GM19438 (cell line): ENCODE measurements around the gene TRPM7.
"Not testable (repeated sequence)": the region's sequence is repeated elsewhere in the genome, so short reads cannot be mapped to it uniquely, and the experiment has no call there.

Experiments
- ATAC-seq: cut with Tn5 transposase; IDR thresholded peaks from one replicate; pipeline ENCODE4 v1.9.1; 2021; ENCODE audit warnings: low read depth; ENCODE audit not compliant: unreplicated experiment

Gene TRPM7, protein sequence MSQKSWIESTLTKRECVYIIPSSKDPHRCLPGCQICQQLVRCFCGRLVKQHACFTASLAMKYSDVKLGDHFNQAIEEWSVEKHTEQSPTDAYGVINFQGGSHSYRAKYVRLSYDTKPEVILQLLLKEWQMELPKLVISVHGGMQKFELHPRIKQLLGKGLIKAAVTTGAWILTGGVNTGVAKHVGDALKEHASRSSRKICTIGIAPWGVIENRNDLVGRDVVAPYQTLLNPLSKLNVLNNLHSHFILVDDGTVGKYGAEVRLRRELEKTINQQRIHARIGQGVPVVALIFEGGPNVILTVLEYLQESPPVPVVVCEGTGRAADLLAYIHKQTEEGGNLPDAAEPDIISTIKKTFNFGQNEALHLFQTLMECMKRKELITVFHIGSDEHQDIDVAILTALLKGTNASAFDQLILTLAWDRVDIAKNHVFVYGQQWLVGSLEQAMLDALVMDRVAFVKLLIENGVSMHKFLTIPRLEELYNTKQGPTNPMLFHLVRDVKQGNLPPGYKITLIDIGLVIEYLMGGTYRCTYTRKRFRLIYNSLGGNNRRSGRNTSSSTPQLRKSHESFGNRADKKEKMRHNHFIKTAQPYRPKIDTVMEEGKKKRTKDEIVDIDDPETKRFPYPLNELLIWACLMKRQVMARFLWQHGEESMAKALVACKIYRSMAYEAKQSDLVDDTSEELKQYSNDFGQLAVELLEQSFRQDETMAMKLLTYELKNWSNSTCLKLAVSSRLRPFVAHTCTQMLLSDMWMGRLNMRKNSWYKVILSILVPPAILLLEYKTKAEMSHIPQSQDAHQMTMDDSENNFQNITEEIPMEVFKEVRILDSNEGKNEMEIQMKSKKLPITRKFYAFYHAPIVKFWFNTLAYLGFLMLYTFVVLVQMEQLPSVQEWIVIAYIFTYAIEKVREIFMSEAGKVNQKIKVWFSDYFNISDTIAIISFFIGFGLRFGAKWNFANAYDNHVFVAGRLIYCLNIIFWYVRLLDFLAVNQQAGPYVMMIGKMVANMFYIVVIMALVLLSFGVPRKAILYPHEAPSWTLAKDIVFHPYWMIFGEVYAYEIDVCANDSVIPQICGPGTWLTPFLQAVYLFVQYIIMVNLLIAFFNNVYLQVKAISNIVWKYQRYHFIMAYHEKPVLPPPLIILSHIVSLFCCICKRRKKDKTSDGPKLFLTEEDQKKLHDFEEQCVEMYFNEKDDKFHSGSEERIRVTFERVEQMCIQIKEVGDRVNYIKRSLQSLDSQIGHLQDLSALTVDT (N-terminal part only)

DNA sequence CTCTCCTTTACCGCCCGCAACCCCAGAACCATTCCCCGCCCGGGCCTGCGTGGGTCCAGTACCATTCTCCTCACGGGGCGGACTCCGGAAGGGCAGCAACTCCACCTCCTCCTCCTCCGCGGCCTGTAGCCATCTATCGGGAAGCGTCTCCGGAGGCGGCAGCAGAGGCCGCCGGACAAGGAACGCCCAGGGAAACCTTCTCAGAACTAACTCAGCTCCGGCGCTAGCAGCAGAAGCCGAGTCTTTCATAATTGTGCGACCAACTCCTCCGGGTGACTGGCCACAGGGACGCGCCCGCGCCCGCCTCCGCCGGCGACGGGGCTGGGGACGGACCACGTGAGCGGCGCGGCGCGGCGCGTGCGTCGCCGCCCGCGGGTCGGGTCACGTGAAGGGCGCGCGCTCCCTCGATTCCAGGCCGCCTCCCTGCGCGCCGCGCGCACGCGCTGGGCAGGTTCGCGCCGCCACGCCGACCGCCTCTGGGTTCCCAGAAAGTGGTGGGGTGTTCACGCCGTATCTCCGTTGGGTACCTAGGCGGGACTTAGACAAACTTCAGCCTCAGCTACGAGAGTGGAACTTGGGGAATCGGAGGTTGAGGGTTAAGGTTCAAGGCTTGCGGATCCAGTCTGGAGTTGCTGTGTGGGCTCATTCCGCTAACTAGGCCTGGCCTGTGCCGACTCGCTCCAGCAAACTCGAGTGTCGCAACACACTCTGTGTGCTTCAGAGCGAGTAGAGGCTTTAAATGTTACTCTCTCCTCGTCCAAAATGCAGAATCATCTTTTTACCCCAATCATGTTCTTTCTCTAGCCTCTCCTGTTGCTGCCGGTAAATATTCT, at the start of gene TRPM7:
TSS of gene TRPM7 (minus strand) at position 329 of the 833 bp plus-strand sequence. CDS start at position 65, 264 bp downstream.
- peak; percentile 73 for ATAC-seq

DNA sequence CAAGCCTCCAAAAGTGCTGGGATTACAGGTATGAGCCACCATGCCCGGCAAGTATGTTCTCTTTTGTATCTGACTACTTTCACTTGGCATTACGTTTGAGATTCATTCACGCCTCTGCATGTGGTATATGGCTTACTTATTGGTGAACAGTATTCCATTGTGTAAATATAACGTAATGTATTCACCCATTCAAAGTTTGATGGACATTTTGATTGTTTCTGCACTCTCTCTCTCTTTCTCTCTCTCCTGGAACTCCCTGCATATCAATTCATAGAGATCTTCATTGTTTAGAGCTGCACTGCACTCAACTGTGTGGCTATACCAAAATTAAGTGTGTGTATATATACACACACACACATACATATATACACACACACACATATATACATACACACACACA, 48.6 kb upstream of the TRPM7 start:
- ATAC-seq: no peak

DNA sequence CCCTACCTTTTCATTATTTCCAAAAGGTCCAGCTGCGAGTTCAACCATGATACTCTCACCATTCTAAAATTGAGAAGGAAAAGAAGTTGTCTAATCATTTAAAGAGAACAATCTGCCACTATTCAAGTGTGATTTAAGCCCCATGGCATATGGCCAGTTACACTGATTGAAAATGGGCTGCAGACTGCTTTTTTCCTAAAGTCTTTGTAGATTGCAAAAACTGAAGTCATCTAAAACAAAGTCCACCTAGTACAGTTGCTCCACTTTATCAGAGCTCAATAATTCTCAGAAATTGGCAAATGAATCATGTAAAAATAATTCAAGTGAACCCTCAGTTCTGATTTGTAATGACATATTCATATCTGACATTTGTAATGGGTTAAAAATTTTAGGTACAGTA, 39.7 kb upstream of the TRPM7 start:
- ATAC-seq: no peak

DNA sequence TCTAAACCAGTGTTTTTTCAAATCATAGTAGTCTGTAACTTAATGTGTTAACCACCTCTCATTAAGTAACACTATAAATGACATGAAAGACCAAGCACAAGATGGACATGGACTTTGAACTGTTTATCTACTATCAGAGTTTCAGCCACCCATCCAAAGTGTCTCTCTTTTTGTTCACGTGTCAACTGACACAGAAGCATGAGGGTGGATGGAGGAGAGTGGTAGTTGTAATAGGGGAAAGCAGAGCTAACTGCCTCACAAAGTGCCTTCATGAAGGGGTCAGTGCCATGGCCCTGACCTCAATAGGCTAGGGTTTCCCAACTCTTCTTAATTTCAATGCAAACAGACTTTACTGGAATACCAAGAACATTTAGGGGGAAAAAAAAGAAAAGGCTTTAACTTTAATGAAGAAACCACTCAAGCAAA, 32.1 kb upstream of the TRPM7 start:
- no peak for ATAC-seq

DNA sequence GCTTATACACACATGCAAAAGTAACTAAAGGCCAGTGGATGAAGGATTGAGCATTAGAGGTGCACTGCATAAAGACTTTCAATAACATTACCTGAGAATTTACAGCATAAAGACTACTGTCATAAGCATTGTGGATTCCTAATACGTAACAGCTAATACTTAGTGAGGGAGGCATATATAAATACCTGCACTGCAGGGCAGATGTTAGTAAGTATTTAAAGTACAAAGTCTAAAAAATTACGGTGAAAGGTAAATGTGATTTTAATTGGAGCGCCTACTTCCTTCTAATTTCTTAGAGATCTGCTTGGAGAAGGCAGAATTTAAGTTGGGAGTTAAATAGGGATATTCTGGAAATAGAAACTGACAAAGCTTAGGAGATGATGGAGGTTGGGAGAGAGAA, 25.4 kb upstream of the TRPM7 start:
- no peak for ATAC-seq

DNA sequence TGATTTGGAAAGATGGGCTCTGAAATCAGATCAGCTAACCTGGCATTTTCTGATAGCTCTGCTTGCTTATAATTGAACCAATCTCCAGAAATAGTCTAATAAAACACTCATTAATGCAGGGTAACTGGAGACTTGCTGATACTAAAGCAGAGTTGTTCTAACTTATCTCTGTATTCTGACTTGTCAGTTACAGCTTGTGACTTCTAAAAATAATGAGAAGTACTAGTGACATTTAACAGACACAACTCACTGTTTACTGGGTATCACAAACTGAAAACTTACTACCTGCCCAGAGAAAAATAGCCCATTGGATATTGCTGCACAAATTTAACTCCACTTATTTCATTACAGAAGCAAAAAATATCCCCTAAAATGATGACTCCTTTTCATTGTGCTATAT, 24.0 kb upstream of the TRPM7 start:
- no peak for ATAC-seq

DNA sequence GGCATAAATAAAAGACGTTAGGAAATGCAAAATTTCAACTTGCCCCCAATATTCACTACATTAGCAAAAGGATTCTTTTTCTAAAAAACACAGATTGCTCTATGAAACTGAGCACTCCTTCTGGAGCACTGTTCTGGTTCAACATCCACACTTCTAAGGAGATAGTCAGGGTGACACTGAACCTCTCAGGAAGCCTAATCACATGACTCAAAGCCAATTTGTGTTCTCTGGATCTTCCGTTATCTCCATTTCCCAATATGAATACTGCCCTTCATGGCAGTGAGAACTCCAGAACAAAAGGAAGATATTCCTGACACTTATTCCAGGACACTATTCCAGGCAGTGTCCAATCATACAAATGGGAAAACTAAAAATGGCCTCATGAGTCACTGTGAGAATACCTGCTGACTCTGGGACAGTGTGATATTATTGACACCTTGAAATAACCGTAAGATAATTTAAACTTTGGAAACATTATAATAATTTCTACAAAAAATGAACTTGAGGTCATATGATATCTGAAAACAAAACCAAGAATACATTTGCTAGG, 21.4 kb upstream of the TRPM7 start:
- ATAC-seq: no peak

DNA sequence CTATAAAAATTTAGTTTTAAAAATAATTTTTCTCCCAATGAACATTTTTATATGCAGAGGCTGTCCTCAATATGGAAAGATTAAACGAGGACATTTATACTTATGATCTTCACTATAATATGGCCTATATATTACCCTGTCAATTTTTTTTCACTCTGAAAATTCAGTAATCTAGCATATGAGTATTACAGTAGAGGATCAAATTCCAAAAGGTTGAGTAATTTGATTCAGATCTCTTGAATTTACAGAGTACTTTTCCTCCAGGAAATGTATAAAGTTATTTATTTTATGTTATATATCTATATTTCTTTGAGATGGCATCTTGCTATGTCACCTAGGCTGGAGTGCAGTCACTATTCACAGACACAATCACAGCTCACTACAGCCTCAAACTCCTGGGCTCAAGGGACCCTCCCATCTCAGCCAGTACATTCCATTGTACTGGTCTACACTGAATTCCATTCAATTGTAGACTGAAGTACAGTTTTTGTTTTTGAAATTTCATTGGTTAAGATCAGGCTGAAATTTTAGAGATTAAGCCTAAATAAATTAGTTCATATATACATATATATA, 16.3 kb upstream of the TRPM7 start:
- ATAC-seq: no peak

DNA sequence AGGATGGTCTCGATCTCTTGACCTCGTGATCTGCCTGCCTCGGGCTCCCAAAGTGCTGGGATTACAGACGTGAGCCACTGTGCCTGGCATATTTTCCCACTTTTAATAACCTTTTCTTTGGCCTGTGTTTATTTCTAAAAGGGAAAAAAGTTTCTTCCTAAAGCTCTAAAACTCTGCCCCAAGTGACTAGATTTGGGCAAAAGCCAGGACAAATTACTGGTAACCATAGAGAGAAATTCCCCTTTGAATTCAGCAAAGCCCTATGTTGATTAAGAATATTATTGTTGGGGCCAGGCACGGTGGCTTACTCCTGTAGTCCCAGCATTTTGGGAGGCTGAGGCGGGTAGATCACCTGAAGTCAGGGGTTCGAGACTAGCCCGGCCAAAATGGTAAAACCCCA, 11.5 kb upstream of the TRPM7 start:
- ATAC-seq: no peak

DNA sequence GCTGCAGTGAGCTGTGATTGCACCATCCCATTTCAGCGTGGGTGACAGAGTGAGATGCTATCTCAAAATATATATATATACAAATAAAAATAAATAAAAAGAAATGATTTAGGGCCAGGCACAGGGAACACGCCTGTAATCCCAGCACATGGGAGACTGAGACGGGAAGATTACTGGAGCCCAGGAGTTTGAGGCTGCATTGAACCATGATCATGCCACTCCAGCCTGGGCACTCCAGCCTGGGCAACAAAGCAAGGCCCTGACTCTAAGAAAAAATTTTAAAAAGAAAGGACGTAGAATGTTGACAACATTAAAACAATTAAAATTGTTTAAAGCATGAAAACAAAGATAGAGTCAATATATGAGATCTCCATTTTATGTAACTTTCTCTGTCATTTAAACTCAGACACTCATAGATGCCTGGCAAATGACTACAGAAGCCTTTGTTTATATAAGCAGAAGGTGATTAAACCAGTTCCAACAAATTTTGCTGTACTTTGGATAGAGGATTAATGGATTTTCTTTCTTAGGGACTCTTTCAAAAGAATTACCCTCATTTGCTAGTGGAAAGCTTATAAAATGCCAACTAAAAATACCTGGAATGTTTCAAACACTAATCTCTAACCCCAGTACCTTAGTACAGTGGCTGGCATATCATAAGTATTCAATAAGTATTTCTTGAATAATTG, 10.7 kb upstream of the TRPM7 start:
- no peak for ATAC-seq

DNA sequence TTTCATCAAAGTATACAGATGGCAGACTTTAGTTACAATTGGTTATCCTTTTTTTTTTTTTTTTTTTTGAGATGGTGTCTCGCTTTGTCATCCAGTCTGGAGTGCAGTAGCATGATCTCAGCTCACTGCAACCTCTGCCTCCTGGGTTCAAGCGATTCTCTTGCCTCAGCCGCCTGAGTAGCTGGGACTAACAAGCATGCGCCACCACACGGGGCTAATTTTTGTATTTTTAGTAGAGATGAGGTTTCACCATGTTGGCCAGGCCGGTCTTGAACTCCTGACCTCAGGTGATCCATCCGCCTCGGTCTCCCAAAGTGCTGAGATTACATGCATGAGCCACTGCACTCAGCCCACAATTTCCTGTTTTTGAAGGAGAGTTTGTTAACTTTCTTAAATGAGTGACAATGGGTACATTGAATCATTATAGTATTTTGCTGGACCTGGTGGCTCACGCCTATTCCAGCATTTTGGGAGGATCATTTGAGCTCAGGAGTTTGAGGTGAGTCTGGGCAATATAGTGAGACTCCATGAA, 8.1 kb upstream of the TRPM7 start:
- not testable (repeated sequence) for ATAC-seq

DNA sequence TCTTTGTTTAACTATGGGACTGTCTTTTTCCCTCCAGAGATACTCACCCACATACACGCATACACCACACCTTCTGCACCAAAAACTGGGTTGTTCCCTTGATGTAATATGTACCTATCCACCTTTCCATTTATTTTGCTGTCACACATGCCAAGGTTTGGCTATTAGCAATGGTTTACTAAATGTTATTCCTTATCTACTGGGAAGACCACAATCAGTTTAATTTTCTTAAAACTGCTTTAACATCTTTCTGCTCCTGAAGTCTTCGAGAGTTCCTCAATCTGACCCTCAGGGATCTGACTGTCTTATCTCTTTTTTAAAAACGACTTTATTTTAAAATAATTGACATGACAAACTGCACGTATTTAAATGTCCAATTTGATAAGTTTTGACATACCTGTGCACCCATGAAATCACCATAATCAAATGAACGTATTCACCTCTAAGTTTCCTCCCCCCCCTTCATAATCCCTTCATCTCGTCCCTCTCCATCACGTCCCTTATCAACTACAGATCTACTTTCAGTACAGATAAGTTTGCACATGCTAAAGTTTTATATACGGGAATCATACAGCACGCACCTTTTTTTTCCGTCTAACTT, 805 bp upstream of the TRPM7 start:
- peak; percentile 1 for ATAC-seq

DNA sequence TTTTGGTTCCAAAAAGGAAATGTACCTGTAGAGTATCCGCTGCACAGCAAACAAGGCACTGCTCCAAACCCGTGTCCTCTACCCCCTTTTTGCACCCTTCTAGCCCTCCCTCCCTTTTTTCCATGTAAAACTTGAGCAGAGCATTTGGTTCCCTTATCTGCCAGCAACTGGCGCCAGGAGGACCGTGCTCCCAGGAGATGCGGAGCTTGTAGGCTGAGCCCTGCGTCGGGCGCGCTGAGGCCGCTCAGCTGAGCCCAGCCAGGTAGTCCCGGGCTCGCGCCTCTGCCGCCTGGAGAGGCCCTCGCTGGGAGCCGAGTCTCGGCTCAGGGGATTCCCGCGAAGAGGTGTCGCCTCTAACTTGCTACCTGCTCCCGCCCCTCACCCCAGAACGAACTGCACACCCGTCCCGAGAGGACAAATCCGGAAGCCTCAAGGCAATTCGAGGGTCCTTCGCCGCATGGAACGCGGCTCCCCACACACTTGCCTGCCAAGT, 575 bp downstream of the TRPM7 start:
- ATAC-seq: peak; percentile 49

DNA sequence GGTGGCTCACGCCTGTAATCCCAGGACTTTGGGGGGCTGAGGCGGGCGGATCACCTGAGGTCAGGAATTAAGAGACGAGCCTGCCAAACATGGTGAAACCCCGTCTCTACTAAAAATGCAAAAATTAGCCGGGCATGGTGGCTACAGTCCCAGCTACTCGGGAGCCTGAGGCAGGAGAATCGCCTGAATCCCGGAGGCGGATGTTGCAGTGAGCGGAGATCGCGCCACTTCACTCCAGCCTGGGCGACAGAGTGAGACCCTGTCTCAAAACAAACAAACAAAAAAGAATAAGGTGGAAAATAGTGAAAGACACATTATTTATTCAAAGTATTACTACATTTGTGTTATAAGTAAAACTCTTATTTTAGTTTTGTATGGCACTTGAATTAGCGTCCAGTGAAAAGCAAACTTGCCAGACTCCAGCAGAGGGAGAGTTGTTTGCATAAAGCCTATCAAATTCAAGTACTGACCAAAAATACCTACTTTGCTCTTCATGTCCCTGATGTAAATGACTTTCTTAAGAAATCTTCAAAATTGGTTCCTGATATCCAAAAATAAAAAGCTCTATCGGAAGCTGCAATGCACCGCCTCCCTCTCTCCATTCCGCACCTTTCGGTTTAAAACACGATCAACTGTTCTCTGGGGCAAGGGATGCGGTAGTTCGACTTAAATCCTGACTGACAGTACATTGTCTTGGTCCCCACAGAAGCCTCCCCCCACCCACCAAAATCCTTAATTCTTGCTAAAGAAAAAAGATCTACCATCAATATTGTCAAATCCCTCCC, 1.2 kb downstream of the TRPM7 start:
- no peak for ATAC-seq

DNA sequence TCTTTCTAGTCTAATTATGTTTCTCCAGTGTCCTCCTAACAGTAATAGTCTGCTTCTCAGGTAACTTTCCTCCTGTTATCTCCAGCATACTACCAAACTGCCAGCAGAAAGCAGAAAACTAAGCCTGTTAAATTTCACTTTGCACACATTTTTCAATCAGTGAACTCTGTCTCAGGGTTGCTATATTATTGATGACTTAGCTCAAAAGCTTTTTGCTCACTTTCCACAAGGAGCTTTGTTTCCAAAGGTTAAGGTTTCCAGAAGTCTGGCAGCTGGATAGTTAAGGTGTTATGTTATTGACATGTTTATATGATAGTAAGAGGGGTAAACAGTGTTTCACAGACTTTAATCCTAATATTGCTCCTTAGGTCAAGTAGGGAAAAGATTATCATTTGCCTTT, 5.1 kb downstream of the TRPM7 start:
- no peak for ATAC-seq

DNA sequence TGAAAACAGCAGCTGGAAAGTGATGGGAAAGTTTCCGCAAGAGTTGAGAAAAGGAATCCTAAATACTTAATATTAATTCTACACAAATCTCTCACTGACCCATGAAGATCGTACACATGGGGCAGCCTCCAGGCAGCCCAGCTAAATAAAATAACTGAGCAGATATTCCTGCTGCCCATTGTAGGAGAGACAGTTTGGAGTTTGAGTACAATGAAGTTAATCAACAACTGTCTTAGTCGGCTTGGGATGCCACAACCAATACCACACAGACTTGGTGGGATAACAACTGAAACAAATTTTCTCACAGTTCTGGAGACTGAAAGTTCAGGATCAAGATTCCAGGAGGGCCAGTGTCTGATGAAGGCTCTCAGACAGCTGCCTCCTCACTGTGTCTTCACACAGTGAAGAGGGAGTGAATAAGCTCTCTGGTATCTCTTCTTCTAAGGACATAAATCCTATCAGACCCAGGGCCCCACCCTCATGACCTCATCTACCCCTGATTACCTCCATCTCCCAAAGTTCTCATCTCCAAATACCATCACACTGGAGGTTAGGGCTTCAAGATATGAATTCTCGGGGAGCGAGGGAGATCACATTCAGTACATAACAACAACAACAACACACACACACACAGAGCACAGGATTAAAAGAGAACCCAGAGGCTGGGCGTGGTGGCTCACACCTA, 9.7 kb downstream of the TRPM7 start:
- no peak for ATAC-seq
